Measurements from ENCODE around the gene TCF15. TPM values are rescaled to one million over a fixed set of nuclear protein-coding genes. Genes with fewer than 3 reads are reported as not detected.

The TCF15 gene
- total and polyA plus RNA-seq, 2 experiments from 2014 or later: 3.8 to 4.0 TPM

- H2AFZ ChIP-seq: 0 out of 2 replicates have a peak overlapping the region, but pooled peaks have one; percentile 52
- no peak for TF ChIP-seq POLR2AphosphoS5 (IDR thresholded peaks at IDR 0.05; ENCODE audit: low read depth)
- TF ChIP-seq, protein P1, sequence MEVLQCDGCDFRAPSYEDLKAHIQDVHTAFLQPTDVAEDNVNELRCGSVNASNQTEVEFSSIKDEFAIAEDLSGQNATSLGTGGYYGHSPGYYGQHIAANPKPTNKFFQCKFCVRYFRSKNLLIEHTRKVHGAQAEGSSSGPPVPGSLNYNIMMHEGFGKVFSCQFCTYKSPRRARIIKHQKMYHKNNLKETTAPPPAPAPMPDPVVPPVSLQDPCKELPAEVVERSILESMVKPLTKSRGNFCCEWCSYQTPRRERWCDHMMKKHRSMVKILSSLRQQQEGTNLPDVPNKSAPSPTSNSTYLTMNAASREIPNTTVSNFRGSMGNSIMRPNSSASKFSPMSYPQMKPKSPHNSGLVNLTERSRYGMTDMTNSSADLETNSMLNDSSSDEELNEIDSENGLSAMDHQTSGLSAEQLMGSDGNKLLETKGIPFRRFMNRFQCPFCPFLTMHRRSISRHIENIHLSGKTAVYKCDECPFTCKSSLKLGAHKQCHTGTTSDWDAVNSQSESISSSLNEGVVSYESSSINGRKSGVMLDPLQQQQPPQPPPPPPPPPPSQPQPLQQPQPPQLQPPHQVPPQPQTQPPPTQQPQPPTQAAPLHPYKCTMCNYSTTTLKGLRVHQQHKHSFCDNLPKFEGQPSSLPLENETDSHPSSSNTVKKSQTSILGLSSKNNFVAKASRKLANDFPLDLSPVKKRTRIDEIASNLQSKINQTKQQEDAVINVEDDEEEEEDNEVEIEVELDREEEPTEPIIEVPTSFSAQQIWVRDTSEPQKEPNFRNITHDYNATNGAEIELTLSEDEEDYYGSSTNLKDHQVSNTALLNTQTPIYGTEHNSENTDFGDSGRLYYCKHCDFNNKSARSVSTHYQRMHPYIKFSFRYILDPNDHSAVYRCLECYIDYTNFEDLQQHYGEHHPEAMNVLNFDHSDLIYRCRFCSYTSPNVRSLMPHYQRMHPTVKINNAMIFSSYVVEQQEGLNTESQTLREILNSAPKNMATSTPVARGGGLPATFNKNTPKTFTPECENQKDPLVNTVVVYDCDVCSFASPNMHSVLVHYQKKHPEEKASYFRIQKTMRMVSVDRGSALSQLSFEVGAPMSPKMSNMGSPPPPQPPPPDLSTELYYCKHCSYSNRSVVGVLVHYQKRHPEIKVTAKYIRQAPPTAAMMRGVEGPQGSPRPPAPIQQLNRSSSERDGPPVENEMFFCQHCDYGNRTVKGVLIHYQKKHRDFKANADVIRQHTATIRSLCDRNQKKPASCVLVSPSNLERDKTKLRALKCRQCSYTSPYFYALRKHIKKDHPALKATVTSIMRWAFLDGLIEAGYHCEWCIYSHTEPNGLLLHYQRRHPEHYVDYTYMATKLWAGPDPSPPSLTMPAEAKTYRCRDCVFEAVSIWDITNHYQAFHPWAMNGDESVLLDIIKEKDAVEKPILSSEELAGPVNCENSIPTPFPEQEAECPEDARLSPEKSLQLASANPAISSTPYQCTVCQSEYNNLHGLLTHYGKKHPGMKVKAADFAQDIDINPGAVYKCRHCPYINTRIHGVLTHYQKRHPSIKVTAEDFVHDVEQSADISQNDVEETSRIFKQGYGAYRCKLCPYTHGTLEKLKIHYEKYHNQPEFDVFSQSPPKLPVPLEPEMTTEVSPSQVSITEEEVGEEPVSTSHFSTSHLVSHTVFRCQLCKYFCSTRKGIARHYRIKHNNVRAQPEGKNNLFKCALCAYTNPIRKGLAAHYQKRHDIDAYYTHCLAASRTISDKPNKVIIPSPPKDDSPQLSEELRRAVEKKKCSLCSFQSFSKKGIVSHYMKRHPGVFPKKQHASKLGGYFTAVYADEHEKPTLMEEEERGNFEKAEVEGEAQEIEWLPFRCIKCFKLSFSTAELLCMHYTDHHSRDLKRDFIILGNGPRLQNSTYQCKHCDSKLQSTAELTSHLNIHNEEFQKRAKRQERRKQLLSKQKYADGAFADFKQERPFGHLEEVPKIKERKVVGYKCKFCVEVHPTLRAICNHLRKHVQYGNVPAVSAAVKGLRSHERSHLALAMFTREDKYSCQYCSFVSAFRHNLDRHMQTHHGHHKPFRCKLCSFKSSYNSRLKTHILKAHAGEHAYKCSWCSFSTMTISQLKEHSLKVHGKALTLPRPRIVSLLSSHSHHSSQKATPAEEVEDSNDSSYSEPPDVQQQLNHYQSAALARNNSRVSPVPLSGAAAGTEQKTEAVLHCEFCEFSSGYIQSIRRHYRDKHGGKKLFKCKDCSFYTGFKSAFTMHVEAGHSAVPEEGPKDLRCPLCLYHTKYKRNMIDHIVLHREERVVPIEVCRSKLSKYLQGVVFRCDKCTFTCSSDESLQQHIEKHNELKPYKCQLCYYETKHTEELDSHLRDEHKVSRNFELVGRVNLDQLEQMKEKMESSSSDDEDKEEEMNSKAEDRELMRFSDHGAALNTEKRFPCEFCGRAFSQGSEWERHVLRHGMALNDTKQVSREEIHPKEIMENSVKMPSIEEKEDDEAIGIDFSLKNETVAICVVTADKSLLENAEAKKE (CRISPR knock-in tag; IDR thresholded peaks at IDR 0.05): no peak
- TF ChIP-seq ETS1 (IDR thresholded peaks at IDR 0.05): no peak
- TF ChIP-seq NANOG (IDR thresholded peaks at IDR 0.05; ENCODE audit: borderline replicate concordance): no peak
- TF ChIP-seq EZH2 (IDR thresholded peaks at IDR 0.05; ENCODE audit: low read depth, unreplicated experiment): no peak
- no peak for TF ChIP-seq JUNB (IDR thresholded peaks at IDR 0.05; ENCODE audit: unreplicated experiment)
- TF ChIP-seq CREB1 (CRISPR knock-in tag; IDR thresholded peaks at IDR 0.05; ENCODE audit: low read depth): no peak
- no peak for TF ChIP-seq CTCF (conservative IDR thresholded peaks at IDR 0.05; ENCODE audit: low read depth in 2 of 2)
- no peak for TF ChIP-seq ZNF331 (CRISPR knock-in tag; IDR thresholded peaks at IDR 0.05; ENCODE audit: low read depth)
- no peak for TF ChIP-seq REST (IDR thresholded peaks at IDR 0.05; ENCODE audit: unreplicated experiment)
- TF ChIP-seq STAT1 (IDR thresholded peaks at IDR 0.05; ENCODE audit: unreplicated experiment): no peak
- no peak for TF ChIP-seq ZNF114 (CRISPR knock-in tag; IDR thresholded peaks at IDR 0.05)
- 0 out of 2 replicates have a peak, but pooled peaks cover 3% of the 10 kb centered on the region for H3K79me2 ChIP-seq (replicated peaks; ENCODE audit: insufficient read depth)
- ATAC-seq (peak; percentile 8; the same call in 2 of the 3 replicates), DNase-seq (ENCODE audit: low spot score) (no peak)
- no peak overlapping the region for H3K27ac ChIP-seq (ENCODE audit: low read depth)
- peaks cover 14% of the 10 kb centered on the region for H3F3A ChIP-seq (replicated peaks; ENCODE audit: low read depth)
- peaks cover 39% of the 10 kb centered on the region for H3K4me1 ChIP-seq (ENCODE audit: insufficient read depth)
- Mint-ChIP-seq H3K36me3 (ENCODE audit: low read depth) (peaks cover 32% of the 10 kb centered on the region), H3K27me3 (ENCODE audit: insufficient read depth, low read depth, poor library complexity) (peaks cover 6% of the 10 kb centered on the region), H3K27ac (0 out of 2 replicates have a peak overlapping the region, but pooled peaks have one; percentile 34), H3K4me1 (peaks cover 48% of the 10 kb centered on the region), H3K9me3 (peaks cover 3% of the 10 kb centered on the region; the same call in 1 of the 3 replicates), H3K4me3 (peak overlapping the region; percentile 79)
- no peaks in the 10 kb centered on the region for H3K36me3 ChIP-seq (ENCODE audit: insufficient read depth)
- H3K27me3 ChIP-seq (ENCODE audit: insufficient read depth): peaks cover 13% of the 10 kb centered on the region
- H3K4me2 ChIP-seq: peak overlapping the region; percentile 89
- no peaks in the 10 kb centered on the region; the same call in 1 of the 2 replicates for H4K20me1 ChIP-seq (replicated peaks; ENCODE audit: insufficient read depth)
- H3K9me2 ChIP-seq (ENCODE audit: insufficient read depth): no peaks in the 10 kb centered on the region
- peak overlapping the region; percentile 64 for H3K4me3 ChIP-seq
These were observed 42.6 kb upstream of the TCF15 start for GRCh38 chr20:652615-653109.

Data from GM23338 (cell line).